ENCODE measurements around the gene EVI2B.
"Not testable (repeated sequence)": the region's sequence is repeated elsewhere in the genome, so short reads cannot be mapped to it uniquely, and the experiment has no call there.

The EVI2B gene

DNA sequence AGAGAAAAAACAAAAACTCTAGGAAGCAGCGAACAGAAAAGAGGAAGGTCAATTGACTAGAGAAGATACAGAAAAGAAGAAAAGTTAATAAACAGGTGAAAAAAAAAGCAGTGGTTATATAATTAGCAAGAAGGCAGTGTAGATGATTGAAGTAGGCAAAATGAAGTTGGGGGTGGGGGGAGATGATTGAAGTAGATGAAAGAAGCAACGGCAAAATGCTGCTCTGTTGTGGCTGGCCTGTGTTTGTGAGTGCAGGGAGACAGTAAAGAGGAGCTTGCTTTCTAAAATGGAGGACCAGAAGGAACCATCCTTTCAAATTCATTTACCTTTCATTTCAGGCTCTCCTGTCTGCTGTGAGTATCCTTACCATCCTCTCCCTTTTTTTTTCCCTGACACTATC, 3.6 kb downstream of the EVI2B start:
- DNase-seq (ENCODE audit: low spot score): no peak

- no peak for DNase-seq (ENCODE audit: low spot score)
Observed at GRCh38 chr17:31309556-31309955, 4.3 kb downstream of the EVI2B start.

- DNase-seq (ENCODE audit: low spot score): no peak
Observed at GRCh38 chr17:31308372-31309334, 5.2 kb downstream of the EVI2B start.

GRCh38 chr17:31307640-31308039, 6.2 kb downstream of the EVI2B start:
- DNase-seq (ENCODE audit: low spot score): no peak

- no peak for DNase-seq (ENCODE audit: low spot score)
Observed at GRCh38 chr17:31299624-31300023, 14.2 kb downstream of the EVI2B start.

DNA sequence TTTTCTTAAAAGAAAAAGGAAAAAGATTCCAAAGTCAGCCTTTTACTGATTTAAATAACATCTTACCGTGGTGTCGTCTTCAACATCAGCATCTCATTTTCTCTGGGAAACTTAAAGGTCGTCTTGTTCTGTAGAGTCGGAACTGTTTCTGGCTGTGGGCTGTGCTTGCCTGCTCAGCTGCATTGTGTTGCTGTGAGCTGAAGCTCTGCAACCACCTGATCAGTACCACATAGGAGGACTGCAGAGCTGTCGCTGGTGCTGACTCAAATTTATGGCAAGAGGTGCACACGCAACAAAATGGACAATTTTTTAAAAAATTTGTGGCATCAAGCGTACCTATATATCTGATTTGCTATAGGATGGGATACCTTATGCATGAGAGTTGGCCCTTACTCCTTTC, 16.8 kb downstream of the EVI2B start, which contains the start of gene OMG:
Gene OMG, minus strand, starts transcription at position 150 of the 400 bp plus-strand sequence. CDS start 908 bp downstream, outside the sequence.
- DNase-seq (ENCODE audit: low spot score): no peak

GRCh38 chr17:31296142-31296541, 17.7 kb downstream of the EVI2B start:
- no peak for DNase-seq (ENCODE audit: low spot score)

- no peak for DNase-seq (ENCODE audit: low spot score)
Observed at GRCh38 chr17:31295489-31295871, 18.4 kb downstream of the EVI2B start.

DNA sequence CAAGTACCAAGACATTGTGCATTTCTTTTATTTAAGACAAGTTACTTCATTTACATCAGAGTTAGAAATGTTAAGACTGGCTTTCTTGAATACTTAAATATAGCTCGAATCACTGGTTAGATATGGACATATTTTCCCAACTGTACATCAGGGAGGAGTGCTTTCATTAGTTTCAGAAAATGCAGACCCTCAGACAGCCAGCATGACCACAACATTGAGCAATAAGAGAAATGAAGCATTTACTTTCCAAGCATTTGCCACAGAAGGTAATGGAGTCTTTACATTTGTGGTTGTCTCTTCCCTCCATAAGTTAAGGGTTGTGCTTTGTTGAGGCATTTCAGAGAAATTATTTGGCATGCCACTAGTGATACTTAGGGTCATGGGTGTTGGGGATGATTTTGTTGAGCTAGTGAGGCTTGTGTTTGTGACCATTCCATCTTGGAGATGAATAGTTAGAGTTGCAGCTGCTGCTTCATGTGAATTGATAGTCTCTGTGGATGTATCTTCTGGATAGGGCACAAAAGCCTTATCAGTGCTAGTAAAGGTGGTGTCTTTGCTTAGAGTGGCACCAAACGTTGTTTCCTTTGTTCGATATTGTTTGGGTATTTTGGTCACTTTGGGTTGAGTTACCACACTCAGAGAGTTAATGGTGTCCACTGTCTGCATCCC, 18.9 kb downstream of the EVI2B start:
- no peak for DNase-seq (ENCODE audit: low spot score)

DNA sequence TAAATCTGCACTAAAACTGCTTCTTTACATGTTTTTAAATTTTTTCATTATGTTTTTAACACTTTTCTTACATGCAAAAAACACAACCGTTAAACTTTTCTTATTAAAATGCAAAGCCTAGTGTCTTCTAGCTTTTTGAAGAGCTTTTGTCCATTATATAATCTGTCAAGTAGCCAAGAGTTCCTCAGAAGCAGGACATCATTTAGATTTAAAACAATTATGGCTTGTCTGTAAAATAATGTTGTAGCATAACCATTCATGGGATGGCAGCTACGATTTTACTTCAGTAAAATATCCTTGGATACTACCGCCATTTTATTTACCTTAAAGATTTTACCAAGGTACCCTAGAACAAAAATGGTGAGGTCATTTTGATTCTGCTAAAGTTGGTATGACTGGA, 19.6 kb downstream of the EVI2B start:
- no peak for DNase-seq (ENCODE audit: low spot score)

DNA sequence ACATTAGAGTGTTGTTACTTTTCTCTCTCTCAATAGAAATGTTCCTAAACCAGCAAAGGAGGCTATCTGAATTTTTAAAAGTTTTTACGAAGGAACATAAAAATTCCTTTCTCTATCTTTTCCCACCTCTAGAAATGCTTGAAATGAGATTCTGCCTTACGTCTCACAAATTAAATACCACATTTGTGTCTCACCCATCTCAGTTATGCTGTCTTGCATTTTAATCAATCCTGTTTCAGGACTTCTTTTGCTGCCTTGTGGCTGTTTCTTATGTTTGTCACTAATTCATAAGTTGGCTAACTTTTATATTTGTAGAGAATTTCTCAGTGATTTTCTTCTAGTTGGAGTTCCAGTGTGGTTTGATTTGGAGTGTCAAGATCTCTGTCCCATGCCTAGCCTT, 20.3 kb downstream of the EVI2B start:
- no peak for DNase-seq (ENCODE audit: low spot score)

- no peak for DNase-seq (ENCODE audit: low spot score)
Observed at GRCh38 chr17:31291820-31292219, 22.0 kb downstream of the EVI2B start.

DNA sequence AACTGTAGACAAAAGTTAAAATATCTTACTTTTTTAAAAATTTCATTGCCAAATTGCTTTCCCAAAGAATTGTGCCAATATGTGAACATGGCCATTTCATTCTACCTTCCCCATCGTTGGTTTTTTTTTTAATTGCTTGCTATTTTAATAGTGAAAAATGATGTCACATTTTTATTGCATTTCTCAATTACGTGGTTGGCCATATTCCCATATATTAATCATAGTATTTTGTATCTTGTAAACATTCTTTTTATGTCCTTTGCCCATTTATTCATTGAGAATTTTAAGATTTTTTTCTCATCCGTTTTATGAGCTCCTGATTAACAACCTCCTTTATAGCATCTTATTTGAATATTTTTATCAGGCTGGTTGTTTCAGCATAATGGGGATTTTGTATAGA, 24.1 kb downstream of the EVI2B start:
- no peak for DNase-seq (ENCODE audit: low spot score)

DNA sequence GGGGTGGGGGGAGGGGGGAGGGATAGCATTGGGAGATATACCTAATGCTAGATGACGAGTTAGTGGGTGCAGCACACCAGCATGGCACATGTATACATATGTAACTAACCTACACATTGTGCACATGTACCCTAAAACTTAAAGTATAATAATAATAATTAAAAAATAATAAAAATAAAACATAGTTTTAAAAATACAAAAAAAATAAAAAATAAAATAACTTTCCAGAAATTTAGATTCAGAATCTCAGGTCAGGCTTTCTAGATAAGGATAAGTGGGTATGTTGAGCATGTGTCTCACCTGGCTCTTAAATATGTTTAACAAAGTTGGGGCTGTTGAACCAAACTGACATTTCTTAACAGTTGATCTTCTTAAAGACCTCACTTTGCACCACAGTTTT, 25.9 kb downstream of the EVI2B start:
- not testable (repeated sequence) for DNase-seq (ENCODE audit: low spot score)

- no peak for DNase-seq (ENCODE audit: low spot score)
Observed at GRCh38 chr17:31286587-31286986, 27.3 kb downstream of the EVI2B start.

- DNase-seq (ENCODE audit: low spot score): no peak
Observed at GRCh38 chr17:31283841-31284240, 30.0 kb downstream of the EVI2B start.

DNA sequence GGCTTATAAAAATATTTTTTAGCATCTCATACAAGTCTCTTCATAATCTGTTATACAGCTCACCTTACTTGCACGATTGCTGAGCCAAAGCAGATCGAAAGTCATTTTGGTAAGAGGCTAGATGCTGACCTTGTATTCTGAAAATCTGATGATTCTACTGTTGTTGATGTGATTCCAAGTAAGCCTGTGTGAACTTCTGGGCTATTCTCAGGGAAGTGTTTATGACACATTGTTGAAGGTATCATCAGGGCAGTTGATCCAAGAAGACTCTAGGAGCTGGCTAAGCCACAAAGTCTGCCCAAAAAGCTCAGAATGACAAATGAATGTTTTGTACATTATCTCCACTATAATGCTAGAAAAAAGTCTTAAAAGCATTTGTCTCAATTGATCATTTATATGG, 32.8 kb downstream of the EVI2B start:
- no peak for DNase-seq (ENCODE audit: low spot score)

DNA sequence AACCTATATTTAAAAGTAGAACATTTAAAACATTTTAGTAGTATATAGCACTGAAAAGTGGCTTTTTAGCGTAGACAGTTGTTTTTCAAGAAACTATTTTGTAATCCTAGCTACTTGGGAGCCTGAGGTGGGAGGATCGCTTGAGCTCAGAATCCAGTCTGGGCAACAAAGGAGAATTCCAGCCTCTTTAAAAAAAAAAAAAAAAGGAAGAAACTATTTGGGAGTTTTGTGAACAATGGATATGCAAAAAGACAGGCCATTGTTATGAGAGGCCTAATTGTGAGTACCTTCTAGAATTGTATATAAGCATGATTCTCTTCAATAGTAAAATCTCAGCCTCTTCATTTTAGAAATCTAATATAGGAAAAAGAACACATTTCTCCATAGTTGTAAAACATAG, 34.5 kb downstream of the EVI2B start:
- no peak for DNase-seq (ENCODE audit: low spot score)

- no peak for DNase-seq (ENCODE audit: low spot score)
Observed at GRCh38 chr17:31275116-31275515, 38.7 kb downstream of the EVI2B start.

DNA sequence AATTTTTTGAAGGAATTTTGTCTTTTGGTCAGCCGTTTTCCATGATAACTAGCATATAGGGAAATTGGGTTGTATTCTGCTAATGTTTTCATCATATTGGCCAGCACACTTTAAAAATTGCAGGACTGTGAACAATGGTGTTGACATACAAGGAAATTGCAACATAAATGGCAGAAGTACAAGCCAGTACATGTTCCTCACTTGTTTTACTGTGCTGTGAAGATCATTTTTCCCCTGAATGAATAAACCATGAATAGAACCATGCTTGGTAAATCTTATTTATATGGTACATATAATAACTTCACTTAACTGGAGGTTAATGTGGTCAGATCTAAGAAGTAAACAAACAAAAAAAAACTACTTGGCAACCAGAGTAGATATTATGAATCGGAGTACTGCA, 39.6 kb downstream of the EVI2B start:
- no peak for DNase-seq (ENCODE audit: low spot score)

GRCh38 chr17:31273516-31273915, 40.3 kb downstream of the EVI2B start:
- no peak for DNase-seq (ENCODE audit: low spot score)

DNA sequence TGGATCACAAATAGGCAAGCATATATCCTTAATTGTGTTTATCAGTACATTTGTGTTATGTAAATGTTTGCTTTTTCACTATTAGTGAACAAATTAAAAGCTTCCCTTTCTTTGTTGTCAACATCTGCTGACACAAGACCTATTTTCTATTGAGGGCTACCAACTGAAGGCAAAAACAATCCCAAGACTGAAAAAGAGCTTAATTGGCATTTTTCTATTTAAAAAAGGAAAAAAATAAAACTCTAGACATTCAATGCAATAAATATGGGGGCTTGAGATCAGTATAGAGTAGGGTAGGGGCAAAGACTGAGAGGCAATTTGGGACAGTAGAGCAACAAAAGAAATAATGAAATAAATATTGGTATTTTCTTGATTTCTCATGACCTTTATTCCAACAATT, 41.1 kb downstream of the EVI2B start:
- DNase-seq (ENCODE audit: low spot score): no peak

GRCh38 chr17:31272236-31272635, 41.6 kb downstream of the EVI2B start:
- no peak for DNase-seq (ENCODE audit: low spot score)

Measured in HuH-7 (cell line).